Activated T-cell treated with anti-CD3 and anti-CD28 coated beads, Interleukin-2, amount 50 U/mL, for 72 hours (primary cell): Measurements from ENCODE around the gene IL11RA. TPM values are rescaled to one million over a fixed set of nuclear protein-coding genes. Genes with fewer than 3 reads are reported as not detected.

Source experiments
- ATAC-seq, 2 donors: fragments of 150-1000 bp; cut with Tn5 transposase; replicated peaks in 1 of 2; 2 replicates each; pipeline ENCODE4 v1.10.0; 2021; ENCODE audit warnings: moderate library complexity in 2 of 2, mild to moderate bottlenecking in 1 of 2
- DNase-seq, 2 donors: peaks; one replicate each; pipeline ENCODE4 v3.0.0; 2021 to 2022; ENCODE audit warnings: mixed read lengths in 1 of 2
- H3K27ac Mint-ChIP-seq: one replicate; pipeline ENCODE4 v1.8.0; 2022; ENCODE audit warnings: mild to moderate bottlenecking, moderate library complexity, mixed read lengths
- H3K27me3 Mint-ChIP-seq: one replicate; pipeline ENCODE4 v1.8.0; 2022; ENCODE audit warnings: low read depth, mixed read lengths
- H3K36me3 Mint-ChIP-seq, 2 donors: one replicate each; pipeline ENCODE4 v1.8.0; 2022; ENCODE audit warnings: mixed read lengths in 2 of 2, mild to moderate bottlenecking in 1 of 2; ENCODE audit not compliant: insufficient read depth in 2 of 2
- H3K4me1 Mint-ChIP-seq: one replicate; pipeline ENCODE4 v1.8.0; 2022; ENCODE audit warnings: low read depth, mixed read lengths
- H3K4me3 Mint-ChIP-seq, 2 donors: one replicate each; pipeline ENCODE4 v1.8.0; 2022; ENCODE audit warnings: mild to moderate bottlenecking in 2 of 2, mixed read lengths in 2 of 2, moderate library complexity in 2 of 2
- H3K9me3 Mint-ChIP-seq, 2 donors: one replicate each; pipeline ENCODE4 v1.8.0; 2022; ENCODE audit warnings: mixed read lengths in 2 of 2
- total RNA-seq, 2 donors: library from RNA; stranded (reverse); gene quantifications; one replicate each; pipeline ENCODE4 v1.2.3, GENCODE V29; 2022

IL11RA gene
- total RNA-seq, 2 donors from 2014 or later = 55.2 to 55.8 TPM

DNA sequence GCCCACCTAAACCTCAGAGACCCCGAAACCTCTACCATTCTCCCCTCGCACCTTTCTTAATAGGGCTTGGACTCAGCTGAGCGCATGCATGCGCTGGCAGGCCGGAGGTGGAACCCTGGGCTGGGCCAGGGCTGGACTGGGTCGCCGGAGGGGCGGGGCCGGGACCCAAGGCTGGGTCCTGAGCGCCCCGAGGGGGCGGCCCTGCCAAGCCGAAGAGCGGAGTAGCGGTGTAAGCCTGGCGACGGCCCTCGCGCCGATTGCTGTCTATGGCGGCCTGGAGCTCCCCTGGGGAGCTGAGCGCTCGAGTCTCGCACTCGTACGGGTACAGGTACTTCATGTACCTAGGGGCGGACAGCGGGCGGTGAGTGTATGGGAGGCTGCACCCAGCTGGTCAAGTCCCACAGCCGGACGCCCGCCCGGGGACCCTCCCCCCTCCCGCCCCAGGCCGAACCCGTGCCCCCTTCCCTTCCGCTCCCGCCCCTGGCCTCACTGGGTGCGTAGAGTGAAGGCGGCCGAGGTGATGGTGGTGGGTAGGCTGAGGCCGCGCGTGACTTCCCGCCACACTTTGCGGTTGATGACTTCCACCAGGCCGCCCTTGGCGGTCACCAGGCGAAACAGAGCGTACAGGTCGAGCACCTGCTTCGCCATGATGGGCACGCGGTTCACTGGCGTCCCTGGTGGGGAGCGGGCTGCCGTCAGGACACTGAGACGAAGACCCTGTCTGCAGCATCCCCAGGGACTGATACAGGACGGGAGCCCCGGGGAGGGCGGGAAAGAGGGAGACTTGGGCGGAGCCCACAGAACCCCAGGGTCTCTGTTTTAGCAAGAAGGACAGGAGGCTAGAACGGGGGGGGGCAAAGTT is 28.4 kb upstream of the IL11RA start:
- Mint-ChIP-seq H3K36me3 (peaks cover 0 to 5% of the 10 kb centered on the region in 2 donors), H3K27me3 (peaks cover 61% of the 10 kb centered on the region), H3K4me3 (peak overlapping the region; percentile 22 to 60), H3K27ac (no peak overlapping the region), H3K9me3 (no peaks in the 10 kb centered on the region), H3K4me1 (peaks cover 34% of the 10 kb centered on the region)
- peak in 1 of 2 donors; percentile 7 for ATAC-seq
- DNase-seq = peak; percentile 26 to 35

DNA sequence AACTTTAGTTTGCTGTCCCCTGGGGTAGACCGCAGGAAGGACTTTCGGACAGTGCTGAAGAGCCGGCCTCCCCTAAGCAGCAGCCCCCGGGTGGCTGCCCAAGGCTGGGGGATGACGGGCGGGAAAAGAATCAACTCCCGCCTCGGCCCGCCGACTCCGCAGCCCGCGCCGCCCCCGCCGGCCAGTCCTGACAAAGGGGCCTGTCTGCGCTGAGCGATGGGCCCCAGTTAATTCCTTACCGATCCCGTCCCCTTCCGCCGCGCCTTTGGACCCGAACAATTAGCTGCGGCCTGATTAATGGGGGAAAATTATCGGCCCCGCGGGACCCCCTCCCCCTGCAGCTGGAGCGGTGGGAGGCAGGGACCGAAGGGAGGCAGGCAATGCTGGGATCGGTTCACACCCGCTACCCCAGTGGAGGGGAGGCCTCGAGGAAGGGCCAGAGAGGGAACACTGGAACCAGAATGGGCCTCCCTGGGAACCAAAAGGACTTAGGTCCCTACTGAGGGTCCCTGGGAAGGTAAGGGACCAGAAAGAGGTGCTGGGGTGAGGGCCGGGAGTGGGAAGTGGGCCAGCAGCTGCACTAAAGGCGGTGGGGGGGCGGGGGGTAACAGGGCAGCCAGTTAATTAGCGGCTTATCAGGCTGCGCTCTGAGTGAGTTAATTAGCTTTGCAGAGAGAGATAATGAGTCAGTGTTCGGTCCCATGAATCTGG is 27.4 kb upstream of the IL11RA start:
- DNase-seq = no peak
- Mint-ChIP-seq H3K27me3 (peaks cover 70% of the 10 kb centered on the region), H3K27ac (no peak overlapping the region), H3K4me3 (no peak overlapping the region), H3K9me3 (no peaks in the 10 kb centered on the region), H3K4me1 (peaks cover 32% of the 10 kb centered on the region), H3K36me3 (peaks cover 0 to 5% of the 10 kb centered on the region in 2 donors)
- ATAC-seq = no peak

DNA sequence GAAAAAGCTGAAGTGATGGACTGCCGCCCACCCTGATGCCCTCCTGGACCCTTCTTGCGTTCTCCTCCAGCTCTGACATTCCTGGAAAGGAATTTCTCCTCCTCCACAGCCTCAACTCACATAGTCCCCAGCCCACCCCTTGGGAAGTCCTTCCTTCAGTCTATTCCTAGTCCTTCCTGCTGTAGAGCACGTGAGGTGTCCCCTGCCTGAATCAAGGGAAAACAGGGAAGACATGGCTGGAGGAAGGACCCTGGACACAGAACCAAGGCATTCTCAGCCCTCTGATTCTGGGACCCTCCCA is 26.8 kb upstream of the IL11RA start:
- Mint-ChIP-seq H3K36me3 (peaks cover 0 to 5% of the 10 kb centered on the region in 2 donors), H3K4me3 (no peak overlapping the region), H3K27me3 (peaks cover 75% of the 10 kb centered on the region), H3K9me3 (no peaks in the 10 kb centered on the region), H3K27ac (no peak overlapping the region), H3K4me1 (peaks cover 32% of the 10 kb centered on the region)
- no peak for DNase-seq
- ATAC-seq = no peak

DNA sequence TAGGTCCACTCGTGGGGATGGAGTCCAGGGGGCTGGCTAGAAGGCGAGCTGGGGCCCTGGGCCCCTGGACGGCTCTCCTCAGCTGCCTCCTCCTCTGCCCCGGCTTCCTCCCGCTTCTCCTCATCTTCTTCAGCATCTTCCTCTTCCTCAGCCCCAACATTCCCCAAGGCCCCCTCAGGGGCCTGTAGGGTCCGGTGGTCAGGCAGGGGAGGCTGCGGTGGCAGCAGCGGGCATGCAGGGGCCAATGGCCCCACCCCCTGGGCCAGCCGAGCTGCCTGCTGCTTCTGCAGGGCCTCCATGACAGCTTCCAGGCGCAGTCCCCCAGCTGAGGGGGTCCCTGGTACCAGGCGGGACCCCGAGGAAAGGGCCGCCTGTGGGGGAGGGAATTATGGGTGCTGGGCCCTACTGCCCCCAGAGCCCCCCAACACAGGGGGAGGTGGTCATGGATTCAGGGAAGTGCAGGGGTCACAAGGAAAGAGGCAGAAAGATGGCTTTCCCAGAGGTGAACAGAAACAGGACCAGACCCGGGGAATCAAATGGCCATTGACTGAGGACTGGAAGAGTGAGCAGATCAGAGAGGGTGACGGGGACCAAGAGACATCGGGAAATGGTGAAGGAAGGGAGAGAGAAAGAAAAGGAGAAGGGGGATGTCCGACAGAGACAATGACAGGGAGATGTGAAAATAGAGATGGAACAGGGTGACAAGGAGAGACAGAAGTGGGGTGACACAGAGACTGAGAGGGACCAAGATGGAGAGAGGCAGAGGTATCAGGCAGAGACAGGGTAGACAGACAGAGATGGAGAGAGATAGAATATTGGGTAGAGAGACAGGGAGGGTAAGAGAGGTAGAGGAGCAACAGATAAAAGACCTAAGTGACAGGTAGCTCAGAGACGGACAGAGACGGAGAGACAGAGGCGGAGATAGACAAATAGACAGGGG is 24.0 kb upstream of the IL11RA start:
- Mint-ChIP-seq H3K27me3 (peaks cover 71% of the 10 kb centered on the region), H3K27ac (no peak overlapping the region), H3K4me1 (peaks cover 33% of the 10 kb centered on the region), H3K4me3 (peak overlapping the region; percentile 82 to 83), H3K9me3 (no peaks in the 10 kb centered on the region), H3K36me3 (peaks cover 0 to 2% of the 10 kb centered on the region in 2 donors)
- ATAC-seq (peak; percentile 2 to 4), DNase-seq (no peak)

DNA sequence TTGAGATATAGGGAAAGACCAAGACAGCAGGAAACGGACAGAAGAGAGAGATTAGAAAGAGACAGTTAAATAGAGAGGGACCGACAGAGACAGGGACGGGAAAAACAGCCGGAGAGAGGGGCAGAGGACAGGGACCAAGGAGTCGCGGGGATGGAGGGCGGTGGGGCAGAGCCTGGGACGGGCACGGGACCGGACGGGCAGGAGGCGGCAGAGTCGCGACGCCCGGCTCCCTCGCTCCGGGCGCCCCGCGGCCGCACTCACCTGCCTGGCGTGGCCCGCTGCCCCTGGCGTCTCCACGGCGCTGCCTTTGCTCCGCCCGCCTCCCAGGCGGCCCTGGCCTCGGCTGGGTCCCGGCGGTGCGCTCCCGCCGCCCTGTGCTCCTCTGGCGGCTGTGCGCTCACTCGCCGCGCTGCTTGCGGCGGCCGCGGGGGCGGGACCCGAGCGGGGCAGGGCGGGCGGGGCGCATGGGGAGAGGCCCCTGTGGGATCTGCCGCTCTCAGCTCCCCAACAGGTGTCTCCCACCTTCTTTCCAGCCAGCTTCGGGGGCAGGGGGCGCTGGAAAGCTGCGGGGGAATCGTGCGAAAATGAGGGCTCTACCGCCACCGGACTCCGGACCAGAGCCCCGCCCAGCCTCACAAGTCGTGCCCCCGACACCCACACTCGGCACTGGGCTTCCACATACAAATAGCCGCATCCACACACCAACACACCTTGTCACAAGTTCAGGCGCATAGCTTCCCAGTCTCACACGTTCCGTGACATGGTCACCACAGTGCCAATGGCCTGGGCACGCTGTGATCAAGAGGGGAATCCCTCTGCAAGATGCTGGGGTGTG is 23.1 kb upstream of the IL11RA start, which contains the start of gene ARID3C:
ARID3C (minus strand) TSS at position 411 of the 835 bp plus-strand sequence. CDS start 1,052 bp downstream, outside the sequence.
- Mint-ChIP-seq H3K9me3 (no peaks in the 10 kb centered on the region), H3K4me3 (peak within 1 kb of the TSS; percentile 82 to 86), H3K27ac (no peak within 1 kb of the TSS), H3K4me1 (peaks cover 34% of the 10 kb centered on the region), H3K27me3 (peaks cover 62% of the 10 kb centered on the region), H3K36me3 (peaks cover 0 to 2% of the 10 kb centered on the region in 2 donors)
- DNase-seq (peak; percentile 55 to 59), ATAC-seq (peak; percentile 85 to 88)

DNA sequence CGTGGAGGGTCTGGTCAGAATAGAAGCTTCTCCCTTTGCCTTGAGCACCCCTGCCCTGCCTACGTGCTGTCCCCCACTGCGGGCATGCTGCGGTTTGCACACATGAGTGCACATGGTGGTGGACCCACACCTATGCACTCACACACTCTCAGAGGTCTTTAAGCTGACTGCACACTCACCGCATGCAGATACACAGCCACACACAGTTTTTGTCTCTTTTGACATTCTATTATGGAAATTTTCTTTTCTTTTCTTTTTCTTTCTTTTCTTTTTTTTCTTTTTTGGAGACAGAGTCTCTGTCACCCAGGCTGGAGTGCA is 22.5 kb upstream of the IL11RA start:
- peaks cover 59% of the 10 kb centered on the region for H3K27me3 Mint-ChIP-seq
- peaks cover 37% of the 10 kb centered on the region for H3K4me1 Mint-ChIP-seq
- peak overlapping the region; percentile 67 to 86 for H3K4me3 Mint-ChIP-seq
- H3K9me3 Mint-ChIP-seq = no peaks in the 10 kb centered on the region
- ATAC-seq (no peak), DNase-seq (no peak)
- H3K36me3 Mint-ChIP-seq = peaks cover 0 to 2% of the 10 kb centered on the region in 2 donors
- no peak overlapping the region for H3K27ac Mint-ChIP-seq

DNA sequence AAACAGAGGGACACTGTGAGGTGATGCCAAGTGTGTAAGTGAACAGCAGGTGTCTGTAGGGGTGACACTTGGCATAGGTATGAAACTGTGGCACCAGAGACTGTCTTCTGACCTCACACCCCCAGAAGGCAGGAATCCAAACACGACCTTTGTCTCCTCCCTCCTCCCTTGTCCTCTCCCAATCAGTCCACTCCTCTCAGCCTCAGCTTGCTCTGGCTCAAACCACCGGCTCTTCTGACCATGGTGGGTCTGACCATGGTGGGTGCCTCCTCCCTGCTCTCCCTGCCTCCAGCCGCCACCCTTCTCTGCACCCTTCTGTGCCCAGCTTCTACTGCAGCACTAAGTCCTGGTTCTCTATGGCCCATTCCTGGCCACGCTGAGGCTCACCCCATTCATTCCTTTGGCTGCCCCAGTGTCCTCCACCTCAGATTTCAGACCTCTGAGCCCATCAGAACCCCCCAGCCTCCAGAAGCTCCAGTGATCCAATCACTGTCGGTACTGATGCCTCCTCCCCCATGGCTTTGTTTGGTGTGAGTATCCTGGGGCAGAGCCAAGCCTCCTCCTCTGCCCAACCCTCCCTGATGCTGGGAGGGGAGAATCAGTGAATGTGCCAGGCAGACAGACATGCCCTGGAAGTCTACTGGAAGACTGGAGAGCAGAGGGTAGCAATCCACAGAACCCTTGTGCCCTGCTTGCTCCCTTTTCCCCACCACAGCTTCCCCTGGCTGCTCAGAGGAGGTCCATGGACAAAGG is 21.4 kb upstream of the IL11RA start:
- no peak overlapping the region for H3K27ac Mint-ChIP-seq
- no peak for DNase-seq
- peak overlapping the region; percentile 24 to 49 for H3K4me3 Mint-ChIP-seq
- H3K36me3 Mint-ChIP-seq = peaks cover 0 to 2% of the 10 kb centered on the region in 2 donors
- H3K27me3 Mint-ChIP-seq = peaks cover 52% of the 10 kb centered on the region
- ATAC-seq = no peak
- H3K9me3 Mint-ChIP-seq = no peaks in the 10 kb centered on the region
- H3K4me1 Mint-ChIP-seq = peaks cover 49% of the 10 kb centered on the region

DNA sequence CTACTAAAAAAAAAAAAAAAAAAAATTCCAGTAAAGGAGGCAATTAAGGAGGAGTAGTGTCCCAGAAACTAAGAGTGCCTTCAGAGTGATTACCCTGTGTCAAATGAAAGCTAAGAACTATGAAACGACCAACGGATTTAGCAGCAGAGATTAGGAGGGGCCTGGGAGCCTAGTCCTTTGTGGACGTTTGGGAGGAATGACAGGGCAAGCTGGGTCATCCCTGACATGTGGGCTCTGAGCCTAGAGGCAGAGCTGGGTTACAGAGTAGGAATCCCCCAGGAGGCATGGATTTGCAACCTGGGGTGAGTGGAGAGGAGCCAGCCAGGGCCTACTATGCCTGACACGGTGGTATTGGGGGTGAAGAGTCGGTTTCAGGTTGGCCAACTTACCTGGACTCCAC is 18.8 kb upstream of the IL11RA start:
- Mint-ChIP-seq H3K9me3 (no peaks in the 10 kb centered on the region), H3K4me1 (peaks cover 64% of the 10 kb centered on the region), H3K36me3 (peaks cover 0 to 2% of the 10 kb centered on the region in 2 donors), H3K4me3 (no peak overlapping the region), H3K27me3 (peaks cover 26% of the 10 kb centered on the region), H3K27ac (no peak overlapping the region)
- DNase-seq = no peak
- ATAC-seq = no peak

DNA sequence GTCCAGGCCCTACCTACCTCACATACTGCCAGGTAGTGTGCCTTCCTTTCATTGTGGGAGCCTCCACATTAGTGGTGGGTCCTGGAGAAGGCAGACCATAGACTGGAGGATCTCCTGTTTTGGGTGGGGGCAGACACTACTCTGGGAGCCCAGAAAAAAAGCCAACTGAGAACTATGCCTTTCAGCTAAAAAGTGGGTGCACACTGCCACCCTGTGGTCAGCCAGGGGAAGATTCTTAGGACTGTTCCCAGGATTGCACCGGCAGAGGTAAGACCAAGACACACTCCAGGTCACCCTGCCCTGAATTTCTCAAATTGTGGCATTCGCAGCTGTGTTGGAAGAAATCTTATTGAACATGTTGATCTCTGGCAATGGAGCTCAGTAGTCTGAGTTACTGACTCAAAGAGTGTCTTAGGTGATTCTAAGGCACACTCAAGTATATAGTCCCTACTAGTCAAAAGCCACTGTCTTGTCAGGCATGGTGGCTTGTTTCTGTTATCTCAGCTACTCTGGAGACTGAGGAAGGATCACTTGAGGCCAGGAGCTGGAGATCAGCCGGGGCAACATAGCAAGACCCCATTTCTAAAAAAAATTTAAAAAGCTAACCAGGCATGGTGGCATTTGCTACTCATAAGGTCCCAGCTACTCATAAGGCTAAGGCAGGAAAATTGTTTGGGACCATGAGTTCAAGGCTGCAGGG is 18.0 kb upstream of the IL11RA start:
- peak; percentile 14 to 26 for ATAC-seq
- H3K27me3 Mint-ChIP-seq = peaks cover 19% of the 10 kb centered on the region
- H3K4me3 Mint-ChIP-seq = no peak overlapping the region
- DNase-seq = peak; percentile 76 to 80
- no peaks in the 10 kb centered on the region for H3K9me3 Mint-ChIP-seq
- H3K36me3 Mint-ChIP-seq = no peaks in the 10 kb centered on the region
- peak overlapping the region; percentile 24 for H3K27ac Mint-ChIP-seq
- H3K4me1 Mint-ChIP-seq = peaks cover 66% of the 10 kb centered on the region

DNA sequence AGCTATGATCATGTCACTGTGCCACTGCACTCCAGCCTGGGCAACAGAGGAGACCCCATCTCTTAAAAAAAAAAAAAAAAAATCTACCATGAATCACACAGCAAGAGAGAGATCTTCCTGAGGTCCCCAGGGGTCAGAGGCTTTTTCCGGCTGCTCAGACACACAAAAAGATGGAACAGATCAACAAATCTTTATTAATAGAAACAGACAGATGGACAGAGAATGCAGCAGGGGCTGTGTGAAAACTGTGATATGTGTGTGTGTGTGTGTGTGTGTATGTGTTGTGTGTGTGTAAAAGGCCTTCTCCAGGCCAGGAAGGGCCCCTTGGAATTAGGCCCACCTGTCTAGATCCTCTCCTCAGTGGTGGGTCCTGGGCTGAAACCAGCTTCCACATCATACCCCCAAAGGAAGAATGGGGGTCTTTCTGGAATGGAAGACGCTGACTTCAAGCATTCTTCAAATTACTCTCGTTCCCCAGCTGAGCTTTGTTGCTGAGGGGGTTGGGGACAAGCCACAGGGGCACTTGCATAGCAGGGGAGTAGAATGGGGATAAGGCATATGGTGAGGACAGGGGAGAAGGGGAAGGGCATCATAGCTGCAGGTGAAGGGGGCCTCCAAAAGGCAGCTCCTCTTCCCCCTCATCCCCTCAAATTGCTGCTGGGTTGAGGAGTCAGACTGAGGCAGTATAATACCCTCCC is 17.3 kb upstream of the IL11RA start:
- DNase-seq = no peak
- no peaks in the 10 kb centered on the region for H3K9me3 Mint-ChIP-seq
- H3K27me3 Mint-ChIP-seq = peaks cover 12% of the 10 kb centered on the region
- ATAC-seq = no peak
- no peak overlapping the region for H3K27ac Mint-ChIP-seq
- H3K4me1 Mint-ChIP-seq = peaks cover 60% of the 10 kb centered on the region
- no peaks in the 10 kb centered on the region for H3K36me3 Mint-ChIP-seq
- peak overlapping the region; percentile 9 to 14 for H3K4me3 Mint-ChIP-seq

DNA sequence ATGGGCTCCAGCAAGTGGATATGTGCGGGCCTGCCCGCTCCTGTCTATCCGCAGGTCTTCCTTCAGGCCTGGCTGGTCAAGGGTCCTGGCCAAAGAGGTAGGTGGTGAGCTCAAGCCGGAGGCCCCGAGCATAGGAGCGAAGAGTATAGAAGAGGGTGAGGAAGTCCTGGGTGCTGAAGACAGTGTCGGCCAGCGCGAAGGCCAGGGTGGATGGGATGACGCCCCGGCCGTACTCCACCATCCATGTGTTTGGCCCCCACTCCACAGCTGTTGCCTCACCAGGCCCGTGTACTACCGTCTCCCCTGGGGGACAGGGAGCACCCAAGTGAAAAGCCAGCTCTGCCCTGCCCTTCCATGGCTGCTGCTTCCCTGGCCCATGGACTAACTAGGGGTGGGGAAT is 16.4 kb upstream of the IL11RA start:
- Mint-ChIP-seq H3K4me3 (peak overlapping the region; percentile 77 to 88), H3K27ac (no peak overlapping the region), H3K4me1 (peaks cover 52% of the 10 kb centered on the region), H3K36me3 (no peaks in the 10 kb centered on the region), H3K27me3 (peaks cover 4% of the 10 kb centered on the region), H3K9me3 (no peaks in the 10 kb centered on the region)
- ATAC-seq (no peak), DNase-seq (no peak)
